Islet precursor cell (in vitro differentiated cells): ENCODE data around the gene MLXIPL.
"Not testable (repeated sequence)": the region's sequence is repeated elsewhere in the genome, so short reads cannot be mapped to it uniquely, and the experiment has no call there.

Experiments used
- DNase-seq: peaks from one replicate; pipeline ENCODE4 v3.0.0-alpha.2; 2018

Gene MLXIPL

DNA sequence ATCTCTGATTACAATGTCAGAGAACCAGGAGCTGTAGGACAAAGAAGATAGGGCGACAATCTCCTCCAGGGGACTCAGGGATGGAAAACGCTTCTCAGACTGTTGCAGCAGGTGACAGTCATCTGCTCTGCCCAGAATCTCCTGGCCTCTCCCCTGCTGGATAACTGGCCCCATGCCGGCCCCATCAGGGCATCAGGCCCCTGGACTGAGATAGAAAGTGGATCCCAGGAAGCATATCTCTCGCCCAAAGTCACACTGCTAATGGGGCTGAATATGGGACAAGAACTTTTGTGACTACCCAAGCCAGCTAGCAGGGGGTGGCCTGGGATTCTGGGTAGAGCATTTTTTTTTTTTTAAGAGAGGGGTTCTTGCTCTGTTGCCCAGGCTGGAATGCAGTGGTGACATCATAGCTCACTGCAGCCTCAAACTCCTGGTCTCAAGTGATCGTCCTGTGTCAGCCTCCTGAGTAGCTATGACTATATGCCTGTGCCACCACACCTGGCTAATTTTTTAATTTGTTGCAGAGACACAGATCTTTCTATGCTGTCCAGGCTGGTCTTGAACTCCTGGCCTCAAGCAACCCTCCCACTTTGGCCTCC, 20.5 kb upstream of the MLXIPL start:
- peak; percentile 55 for DNase-seq

DNA sequence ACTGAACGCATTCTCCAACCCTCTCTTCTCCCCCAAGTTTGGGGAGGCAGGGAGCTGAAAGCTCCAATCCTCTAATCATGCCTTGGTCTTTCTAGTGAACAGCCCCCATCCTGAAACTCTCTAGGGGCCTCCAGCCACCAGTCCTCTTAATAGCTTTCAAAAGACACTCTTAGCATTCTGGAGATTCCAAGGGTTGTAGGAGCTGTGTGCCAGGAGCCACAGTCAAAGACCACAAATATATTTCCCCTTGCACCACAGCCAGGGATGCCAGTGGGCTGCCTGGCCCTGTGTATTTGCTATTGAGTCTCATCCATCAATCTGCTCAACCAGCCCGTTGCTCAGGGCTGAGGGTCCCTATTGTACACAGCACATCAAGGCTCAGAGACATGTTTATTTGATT, 18.5 kb upstream of the MLXIPL start:
- no peak for DNase-seq

DNA sequence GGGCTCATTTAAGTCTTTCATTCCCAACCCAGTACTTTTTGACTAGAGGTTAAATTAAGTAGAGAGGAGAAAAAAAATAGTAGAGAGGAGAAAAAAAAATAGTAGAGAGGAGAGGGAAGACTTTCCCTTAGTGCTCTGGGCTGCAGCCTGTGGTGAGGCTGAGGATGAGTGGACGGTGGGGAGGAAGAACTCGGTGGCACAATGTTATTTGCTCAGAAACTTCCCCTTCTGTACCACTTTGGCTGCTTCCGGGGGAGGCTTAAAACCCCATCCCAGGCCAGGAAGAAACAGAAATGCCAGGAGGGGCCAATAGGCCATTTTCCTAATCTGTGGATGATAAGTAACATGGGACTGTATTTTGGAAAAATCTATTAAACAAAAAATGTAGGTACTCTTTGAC, 14.6 kb upstream of the MLXIPL start:
- DNase-seq: no peak

DNA sequence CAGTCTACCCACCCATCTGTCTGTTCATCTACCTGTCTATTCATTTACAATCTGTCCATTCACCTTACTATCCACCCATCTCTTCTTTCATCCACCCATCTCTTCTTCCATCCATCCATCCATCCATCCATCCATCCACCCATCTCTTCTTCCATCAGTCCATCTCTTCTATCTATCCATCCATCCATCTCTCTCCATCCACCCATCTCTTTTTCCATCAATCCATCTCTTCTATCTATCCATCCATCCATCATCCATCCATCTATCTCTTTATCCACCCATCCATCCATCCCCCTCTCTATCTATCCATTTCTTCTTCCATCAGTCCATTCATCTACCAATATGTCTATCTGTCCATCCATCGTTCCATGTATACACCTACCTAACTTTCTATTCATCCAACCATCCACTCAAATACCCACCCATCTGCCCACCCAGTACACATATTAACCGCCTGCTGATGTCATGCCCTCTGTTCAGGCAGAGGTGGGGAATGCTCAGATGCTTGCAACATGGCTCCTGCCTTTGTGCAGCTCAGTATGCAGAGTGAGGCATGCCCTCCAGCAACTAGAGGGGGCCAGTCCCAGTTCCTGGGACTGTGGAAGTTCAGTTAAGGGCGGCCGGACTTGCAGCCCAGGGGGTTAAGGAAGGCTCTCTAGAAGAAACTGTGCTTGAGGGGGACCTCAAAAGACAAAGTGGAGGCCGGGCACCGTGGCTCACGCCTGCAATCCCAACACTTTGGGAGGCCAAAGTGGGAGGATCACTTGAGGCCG, 11.3 kb upstream of the MLXIPL start:
- DNase-seq: no peak

DNA sequence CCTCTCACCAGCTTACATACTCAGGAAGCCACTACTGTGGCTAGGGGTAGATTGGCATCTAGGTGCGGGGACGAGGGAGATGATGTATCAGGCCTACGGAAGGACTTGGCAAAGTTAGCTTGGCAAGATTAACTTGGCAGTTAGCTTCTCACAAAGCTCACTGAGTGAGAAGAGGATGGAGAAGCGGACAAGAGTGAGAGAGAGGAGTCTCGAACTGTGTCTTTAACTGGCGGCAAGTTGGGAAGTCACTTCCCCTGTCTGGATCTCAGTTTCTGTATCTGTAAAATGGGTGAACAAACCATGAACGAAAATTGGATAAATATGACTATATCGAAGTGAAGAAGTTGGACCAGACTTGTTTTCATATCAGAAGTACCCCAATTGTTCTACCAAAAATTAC, 9.5 kb upstream of the MLXIPL start:
- no peak for DNase-seq

DNA sequence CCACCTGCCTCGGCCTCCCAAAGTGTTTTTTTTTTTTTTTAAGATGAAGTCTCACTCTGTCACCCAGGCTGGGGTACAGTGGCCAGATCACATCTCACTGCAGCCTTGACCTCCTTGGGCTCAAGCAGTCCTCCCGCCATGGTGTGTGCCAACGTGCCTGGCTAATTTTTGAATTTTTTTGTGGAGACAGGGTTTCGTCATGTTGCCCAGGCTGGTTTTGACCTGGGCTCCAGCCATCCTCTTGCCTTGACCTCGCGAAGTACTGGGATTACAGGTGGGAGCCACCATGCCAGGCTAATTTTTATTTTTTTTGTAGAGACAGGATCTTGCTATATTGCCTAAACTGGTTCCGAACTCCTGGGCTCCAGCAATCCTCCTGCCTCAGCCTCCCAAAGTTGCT, 9.0 kb upstream of the MLXIPL start:
- no peak for DNase-seq

DNA sequence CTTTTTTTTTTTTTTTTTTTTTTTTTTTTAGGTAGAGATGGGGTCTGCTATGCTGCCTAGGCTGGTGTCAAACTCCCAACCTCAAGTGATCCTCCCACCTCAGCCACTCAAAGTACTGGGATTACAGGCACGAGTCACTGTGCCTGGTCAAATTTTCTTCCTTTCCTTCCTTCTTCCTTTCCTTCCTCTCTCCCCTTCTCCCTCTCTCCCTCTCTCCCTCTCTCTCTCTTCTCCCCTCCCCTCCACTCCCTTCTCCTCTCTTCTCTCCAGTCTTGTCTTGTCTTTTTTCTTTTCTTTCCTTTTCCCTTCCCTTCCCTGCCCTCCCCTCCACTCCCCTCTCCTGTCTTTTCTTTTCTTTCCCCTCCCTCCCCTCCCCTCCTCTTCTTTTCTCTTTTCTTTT, 7.2 kb upstream of the MLXIPL start:
- DNase-seq: no peak

DNA sequence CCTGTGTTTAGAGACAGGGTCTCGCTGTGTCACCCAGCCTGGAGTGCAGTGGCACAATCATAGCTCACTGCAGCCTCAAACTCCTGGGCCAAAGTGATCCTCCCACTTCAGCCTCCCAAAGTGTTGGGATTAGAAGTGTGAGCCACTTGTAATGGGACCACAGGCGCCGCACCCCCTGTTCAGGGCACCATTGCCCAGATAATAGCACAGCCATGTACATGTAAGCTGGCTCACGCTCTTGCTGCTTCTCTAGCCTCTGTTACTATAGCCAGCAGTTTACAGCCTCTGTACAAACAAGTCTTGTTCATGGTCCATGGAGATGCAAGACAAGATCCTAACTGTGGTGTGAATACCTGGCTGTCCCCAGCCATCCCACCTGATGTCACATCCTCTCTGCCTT, 4.2 kb upstream of the MLXIPL start:
- no peak for DNase-seq

DNA sequence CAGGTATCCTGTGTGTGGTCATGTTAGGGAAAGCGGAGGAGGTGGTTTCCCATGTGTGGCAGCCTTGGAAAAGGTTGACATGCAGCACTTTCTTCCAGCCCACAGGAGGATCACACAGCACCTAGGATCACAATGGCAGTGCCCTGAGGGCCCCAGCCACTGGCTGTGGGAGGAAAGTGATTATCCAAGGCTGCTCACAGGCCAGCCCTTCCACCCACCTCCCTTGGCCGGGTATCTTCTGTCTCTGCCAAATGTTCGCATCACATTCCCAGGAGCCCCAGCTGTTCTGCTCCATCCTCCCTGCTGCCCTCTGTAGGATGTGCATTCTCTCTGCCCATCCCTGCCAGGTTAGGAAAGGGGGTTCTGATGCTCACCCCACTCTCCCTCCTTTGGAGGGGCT, 2.5 kb upstream of the MLXIPL start:
- DNase-seq: no peak

DNA sequence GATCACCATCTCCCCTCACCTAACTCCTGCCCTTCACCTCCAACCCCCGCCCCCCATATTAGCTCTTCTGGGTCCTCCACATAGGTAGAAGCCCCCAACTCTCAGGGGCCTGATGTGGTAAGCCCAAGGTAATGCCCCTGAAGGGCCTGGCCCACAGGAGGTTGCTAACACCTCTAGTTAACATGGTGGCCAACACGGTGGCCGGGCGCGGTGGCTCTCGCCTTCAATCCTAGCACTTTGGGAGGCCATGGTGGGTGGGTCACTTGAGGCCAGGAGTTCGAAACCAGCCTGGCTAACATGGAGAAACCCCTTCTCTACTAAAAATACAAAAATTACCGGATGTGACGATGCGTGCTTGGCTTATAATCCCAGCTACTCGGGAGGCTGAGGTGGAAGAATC, 954 bp upstream of the MLXIPL start:
- DNase-seq: no peak

DNA sequence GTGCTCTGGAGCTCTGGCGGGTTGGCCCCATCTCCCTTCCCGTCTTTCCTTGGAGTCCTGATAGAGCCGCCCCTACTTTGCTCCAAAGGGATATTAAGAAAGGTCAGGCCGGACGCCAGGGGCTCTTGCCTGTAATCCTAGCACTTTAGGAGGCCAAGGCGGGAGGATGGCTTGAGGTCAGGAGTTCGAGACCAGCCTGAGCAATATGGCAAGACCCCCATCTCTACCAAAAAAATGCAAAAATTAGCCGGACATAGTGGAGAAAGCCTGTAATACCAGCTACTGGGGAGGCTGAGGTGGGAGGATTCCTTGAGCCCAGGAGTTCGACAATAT, 313 bp upstream of the MLXIPL start:
- DNase-seq: no peak

DNA sequence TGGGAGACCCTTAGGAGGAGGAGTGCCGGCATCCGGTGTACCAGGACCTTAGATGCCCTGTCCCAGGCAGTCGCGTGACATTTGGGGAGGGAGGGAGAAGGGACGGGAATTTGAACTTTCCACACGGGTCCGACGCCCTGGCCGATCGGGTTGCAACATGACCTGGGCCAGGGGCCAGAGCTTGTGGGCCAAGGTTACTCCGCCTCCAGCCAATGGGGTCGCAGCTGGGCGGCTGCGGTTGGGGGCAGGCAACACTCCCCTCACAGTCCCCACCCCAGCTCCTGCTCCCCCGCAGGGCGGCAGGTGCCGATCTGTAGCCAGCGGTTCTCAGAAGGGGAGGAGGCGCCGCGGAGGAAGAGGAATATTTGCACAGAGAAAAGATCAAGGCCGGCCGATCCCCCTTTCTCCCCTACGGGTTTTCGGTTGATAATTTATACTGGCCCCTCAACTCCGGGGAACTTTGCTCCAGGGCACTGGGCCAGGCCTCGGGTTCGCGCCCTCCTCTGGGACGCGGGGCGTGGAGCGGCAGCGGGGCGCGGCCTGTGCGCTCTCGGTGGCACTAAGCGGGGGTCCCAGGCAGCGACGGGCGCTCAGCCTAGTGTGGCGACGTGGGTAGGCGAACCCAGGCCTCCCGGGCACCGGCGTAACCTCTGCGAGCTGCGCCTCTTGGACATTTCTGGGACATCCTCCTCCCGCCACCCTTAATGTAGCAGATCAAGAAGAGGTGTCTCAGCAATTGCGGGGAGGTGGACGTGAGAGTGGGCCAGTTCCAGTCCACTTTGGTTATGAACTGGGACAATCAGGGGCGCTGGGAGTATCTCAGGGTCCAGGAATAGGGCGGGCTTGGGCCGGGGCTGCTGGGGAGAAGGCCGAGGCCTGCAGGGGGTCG, 1.2 kb downstream of the MLXIPL start:
- DNase-seq: no peak

DNA sequence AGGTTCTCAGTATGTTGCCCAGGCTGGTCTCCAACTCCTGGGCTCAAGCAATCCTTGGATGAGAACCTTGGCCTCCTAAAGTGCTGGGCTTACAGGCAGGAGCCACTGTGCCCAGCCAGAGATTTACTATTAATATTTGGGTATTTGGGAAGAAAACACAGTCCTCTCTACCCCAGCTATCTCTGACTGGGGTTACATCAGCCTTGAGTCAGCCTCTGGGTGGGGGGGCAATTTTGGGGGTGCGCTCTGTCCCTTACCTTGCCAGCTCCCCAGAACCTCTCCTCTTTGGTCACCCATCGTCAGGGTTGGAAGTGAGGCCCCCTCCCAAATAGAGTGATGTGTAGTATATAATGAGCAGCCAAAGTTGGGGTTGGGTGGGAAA, 1.8 kb downstream of the MLXIPL start:
- no peak for DNase-seq

DNA sequence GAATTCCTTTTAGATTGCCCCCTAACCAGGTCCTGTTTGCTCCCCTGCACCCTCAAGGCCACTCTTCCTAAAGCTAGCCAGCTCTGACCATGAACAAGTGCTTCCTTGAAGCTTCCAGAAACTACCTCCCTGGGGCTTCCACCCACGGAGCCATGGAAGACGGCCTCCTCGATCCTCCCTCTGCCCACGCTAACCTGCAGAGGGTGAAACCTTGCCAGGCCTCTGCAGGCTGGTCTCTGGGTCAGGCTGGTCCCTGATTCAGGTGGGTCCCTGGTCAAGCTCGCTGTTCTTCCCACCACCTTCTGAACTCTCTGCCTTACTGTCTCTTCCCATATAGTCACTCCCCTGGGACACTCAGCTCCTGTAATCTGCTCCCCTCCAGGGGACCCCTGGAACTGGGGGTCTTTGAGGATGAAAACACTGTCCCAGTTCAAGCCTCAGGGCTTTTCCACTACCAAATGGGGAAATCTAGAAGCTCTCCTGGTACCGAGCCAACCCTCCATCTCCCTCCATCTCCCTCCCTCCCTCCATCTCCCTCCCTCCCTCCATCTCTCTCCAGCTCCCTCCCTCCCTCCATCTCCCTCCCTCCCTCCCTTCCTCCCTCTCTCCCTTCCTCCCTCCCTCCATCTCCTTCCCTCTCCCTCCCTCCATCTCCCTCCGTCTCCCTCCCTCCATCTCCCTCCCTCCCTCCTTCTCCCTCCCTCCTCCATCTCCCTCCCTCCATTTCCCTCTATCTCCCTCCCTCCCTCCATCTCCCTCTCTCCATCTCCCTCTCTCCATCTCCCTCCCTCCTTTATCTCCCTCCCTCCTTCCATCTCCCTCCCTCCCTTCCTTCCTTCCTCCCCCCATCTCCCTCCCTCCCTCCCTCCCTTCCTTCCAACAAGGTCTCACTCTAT, 2.9 kb downstream of the MLXIPL start:
- DNase-seq: no peak

DNA sequence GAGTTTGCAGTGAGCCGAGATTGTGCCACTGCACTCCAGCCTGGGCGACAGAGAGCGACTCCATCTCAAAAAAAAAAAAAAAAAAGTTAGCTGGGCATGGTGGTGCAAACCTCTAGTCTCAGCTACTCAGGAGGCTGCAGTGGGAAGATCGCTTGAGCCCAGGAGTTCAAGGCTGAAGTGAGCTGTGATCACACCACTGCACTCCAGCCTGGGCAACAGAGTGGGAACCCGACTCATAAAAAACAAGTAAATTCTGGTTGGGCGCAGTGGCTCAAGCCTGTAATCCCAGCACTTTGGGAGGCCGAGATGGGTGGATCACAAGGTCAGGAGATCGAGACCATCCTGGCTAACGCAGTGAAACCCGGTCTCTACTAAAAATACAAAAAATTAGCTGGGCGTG, 4.9 kb downstream of the MLXIPL start:
- not testable (repeated sequence) for DNase-seq

DNA sequence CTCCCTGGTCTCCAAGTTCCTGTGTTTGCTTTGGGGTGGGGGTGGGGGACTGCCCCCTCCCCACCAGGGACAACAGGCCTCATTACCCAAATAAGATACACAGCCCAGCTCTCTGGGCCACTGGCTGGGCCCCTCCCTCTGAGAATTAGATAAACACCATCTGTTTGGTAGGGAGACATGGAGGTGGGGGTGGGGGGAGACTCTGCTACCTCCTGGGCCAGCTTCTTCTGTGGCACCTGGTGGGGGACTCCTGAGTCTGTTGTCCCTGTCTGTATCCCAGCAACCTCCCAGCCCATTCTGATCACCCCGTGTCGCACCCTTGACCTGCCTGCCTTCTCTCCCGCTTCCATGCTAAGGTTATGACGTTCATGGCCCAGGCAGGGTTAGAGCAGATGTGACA, 5.8 kb downstream of the MLXIPL start:
- DNase-seq: no peak

DNA sequence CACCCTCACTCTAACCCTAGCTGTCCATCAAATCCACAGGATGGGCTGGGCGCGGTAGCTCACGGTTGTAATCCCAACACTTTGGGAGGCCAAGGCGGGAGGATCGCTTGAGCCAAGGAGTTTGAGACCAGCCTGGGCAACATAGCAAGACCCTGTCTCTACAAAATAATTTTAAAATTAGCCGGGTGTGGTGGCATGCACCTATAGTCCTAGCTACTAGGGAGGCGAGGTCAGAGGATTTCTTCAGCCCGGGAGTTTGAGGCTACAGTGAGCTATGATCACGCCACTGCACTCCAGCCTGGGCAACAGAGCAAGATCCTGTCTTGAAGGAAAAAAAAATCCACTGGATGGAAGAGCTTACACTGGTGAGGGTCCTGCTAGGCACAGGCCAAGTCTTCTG, 6.8 kb downstream of the MLXIPL start:
- not testable (repeated sequence) for DNase-seq

DNA sequence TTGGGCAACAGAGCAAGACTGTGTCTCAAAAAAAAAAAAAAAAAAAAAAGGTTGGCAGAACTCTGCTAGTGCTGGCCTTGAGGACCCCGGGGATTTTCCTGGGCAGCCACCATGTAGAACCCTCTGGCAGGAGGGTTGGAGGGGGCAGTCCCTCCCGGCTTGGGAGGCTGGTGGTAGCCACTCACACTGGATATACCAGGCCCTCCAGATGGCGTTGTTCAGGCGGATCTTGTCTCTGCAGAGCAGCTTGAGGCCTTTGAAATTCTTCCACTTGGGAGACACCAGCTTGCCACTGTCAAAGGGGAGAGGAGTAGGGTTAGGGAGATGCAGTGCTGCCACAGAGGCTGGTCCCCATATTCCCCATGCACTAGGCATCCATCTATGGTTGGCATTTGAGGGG, 8.4 kb downstream of the MLXIPL start:
- no peak for DNase-seq

DNA sequence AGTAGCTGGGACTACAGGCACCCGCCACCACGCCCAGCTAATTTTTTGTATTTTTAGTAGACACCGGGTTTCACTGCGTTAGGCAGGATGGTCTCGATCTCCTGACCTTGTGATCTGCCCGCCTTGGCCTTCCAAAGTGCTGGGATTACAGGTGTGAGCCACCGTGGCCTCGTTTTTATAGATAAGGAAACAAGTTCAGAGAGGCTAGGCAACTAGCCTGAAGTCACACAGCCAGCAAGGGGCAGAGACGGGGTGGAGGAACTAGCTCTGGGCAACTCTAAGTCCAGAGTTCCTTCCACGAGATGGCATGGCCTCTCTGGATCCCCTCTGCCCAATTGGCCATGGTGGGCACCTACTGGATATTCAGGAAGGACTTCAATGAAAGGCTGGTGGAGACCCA, 9.4 kb downstream of the MLXIPL start:
- not testable (repeated sequence) for DNase-seq

DNA sequence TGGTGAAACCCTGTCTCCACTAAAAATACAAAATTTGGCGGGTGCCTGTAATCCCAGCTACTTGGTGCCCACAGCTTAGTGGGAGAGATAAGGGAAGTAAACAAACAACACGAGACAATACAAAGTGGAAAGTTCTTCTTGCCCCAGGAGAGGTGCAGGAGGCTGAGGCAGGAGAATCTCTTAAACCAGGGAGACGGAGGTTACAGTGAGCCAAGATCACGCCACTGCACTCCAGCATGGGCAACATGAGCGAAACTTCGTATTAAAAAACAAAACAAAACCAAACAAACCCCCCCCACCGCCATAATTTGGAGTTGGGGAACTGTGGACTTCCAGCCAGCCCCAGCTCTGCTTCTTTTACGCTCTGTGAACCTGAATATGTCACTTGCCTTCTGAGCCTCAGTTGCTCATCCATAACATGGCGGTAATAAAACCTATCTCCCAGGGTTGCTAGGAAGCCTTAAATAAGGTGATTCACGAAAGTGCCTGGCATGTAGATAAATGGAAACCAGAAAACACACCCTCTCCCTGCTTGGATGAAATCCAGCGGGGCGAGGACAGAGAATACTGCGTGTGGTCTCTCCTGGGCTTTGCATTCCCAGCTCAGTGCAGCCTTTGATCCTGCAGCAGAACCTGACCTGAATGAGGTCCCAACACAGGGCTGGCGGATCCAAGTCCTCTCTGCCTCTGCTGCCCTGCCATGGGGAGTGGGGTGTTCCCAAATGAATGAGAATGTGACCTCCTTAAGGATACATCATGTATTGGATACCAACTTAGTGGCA, 10.2 kb downstream of the MLXIPL start:
- no peak for DNase-seq

DNA sequence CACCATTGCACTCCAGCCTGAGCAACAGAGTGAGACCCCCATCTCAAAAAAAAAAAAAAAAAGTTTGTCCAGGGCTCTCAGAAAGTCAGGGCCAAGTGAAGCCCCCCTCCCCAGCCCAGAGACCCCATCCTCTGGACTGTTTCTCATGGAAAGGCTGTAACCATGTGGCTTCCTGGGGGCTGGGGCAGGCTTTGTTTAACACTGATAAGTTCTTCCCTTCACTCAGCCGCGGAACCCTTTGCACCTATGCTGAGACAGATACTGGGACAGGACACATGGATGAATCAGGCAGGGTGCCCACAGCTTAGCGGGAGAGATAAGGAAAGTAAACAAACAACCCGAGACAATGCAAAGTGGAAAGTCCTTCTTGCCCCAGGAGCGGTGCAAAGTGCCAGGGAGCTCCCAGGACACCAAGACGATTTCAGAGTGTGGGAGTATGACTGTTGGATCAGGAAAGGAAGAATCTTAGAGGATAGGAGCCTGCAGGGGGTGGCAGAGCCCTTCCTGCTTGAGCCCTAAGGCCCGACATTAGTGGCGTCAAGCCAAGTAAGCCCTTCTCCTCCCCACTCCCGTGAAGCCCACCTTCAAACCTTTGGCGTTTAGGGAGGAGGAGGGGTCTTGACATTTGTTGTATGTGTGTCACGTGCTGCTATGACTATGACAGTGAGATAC, 11.6 kb downstream of the MLXIPL start:
- DNase-seq: peak; percentile 71
